Duodenal mucosa (tissue), 2 donors: ENCODE results near the gene MBNL2.

ENCODE experiments used
- H3K27ac ChIP-seq: one replicate; pipeline ENCODE4 v1.7.0; 2013; ENCODE audit warnings: low read depth, low read length
- H3K27me3 ChIP-seq, 2 donors: one replicate each; pipeline ENCODE4 v1.7.0; 2013; ENCODE audit warnings: low read length in 2 of 2, control low read depth in 1 of 2; ENCODE audit not compliant: insufficient read depth in 2 of 2, control insufficient read depth in 1 of 2
- H3K36me3 ChIP-seq, 2 donors: one replicate each; pipeline ENCODE4 v1.7.0; 2013; ENCODE audit warnings: low read length in 2 of 2, control low read depth in 1 of 2; ENCODE audit not compliant: insufficient read depth in 2 of 2, control insufficient read depth in 1 of 2
- H3K4me1 ChIP-seq, 2 donors: one replicate each; pipeline ENCODE4 v1.7.0; 2013; ENCODE audit warnings: low read length in 2 of 2, control low read depth in 1 of 2; ENCODE audit not compliant: insufficient read depth in 2 of 2, control insufficient read depth in 1 of 2
- H3K4me3 ChIP-seq, 2 donors: one replicate each; pipeline ENCODE4 v1.7.0; 2013; ENCODE audit warnings: low read length in 2 of 2, low read depth in 1 of 2
- H3K9ac ChIP-seq, 2 donors: one replicate each; pipeline ENCODE4 v1.7.0; 2013; ENCODE audit warnings: low read length in 2 of 2, low read depth in 1 of 2
- H3K9me3 ChIP-seq, 2 donors: one replicate each; pipeline ENCODE4 v1.7.0; 2013; ENCODE audit warnings: low read length in 2 of 2, control low read depth in 1 of 2; ENCODE audit not compliant: control insufficient read depth in 1 of 2

Gene MBNL2

GRCh38 chr13:97328222-97328790 lies 106.2 kb downstream of the MBNL2 start:
- Histone ChIP-seq H3K27me3 (no peaks in the 10 kb centered on the region), H3K9ac (no peak overlapping the region), H3K4me3 (no peak overlapping the region), H3K4me1 (no peaks in the 10 kb centered on the region), H3K36me3 (no peaks in the 10 kb centered on the region), H3K9me3 (no peaks in the 10 kb centered on the region), H3K27ac (no peak overlapping the region)

DNA sequence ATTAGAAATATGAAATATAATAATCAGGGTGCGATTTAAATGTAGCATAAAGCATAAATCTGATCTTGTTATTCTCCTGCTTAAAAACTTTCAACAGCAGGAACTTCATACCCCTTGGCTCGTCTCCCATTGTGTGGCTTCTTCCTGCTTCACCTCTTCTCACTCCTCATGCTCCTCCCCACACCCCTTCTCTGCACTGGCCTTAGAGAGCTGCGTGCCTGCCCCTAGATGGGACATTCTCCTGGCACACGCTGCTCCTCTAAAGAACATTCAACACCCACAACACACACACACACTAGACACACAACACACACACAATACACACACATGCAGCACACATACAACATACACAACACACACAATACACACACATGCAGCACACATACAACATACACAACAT lies 107.2 kb downstream of the MBNL2 start:
- H3K36me3 ChIP-seq: peaks cover 0 to 4% of the 10 kb centered on the region in 2 donors
- no peak overlapping the region for H3K9ac ChIP-seq
- no peak overlapping the region for H3K27ac ChIP-seq
- H3K4me3 ChIP-seq: no peak overlapping the region
- no peaks in the 10 kb centered on the region for H3K9me3 ChIP-seq
- H3K27me3 ChIP-seq: no peaks in the 10 kb centered on the region
- H3K4me1 ChIP-seq: no peaks in the 10 kb centered on the region

GRCh38 chr13:97330448-97330847 lies 108.3 kb downstream of the MBNL2 start:
- no peaks in the 10 kb centered on the region for H3K27me3 ChIP-seq
- no peaks in the 10 kb centered on the region for H3K9me3 ChIP-seq
- no peak overlapping the region for H3K4me3 ChIP-seq
- no peak overlapping the region for H3K9ac ChIP-seq
- H3K36me3 ChIP-seq: peaks cover 0 to 12% of the 10 kb centered on the region in 2 donors
- no peak overlapping the region for H3K27ac ChIP-seq
- no peaks in the 10 kb centered on the region for H3K4me1 ChIP-seq

GRCh38 chr13:97332742-97333141 lies 110.6 kb downstream of the MBNL2 start:
- Histone ChIP-seq H3K4me3 (no peak overlapping the region), H3K27ac (no peak overlapping the region), H3K9ac (no peak overlapping the region), H3K4me1 (no peaks in the 10 kb centered on the region), H3K36me3 (peaks cover 0 to 30% of the 10 kb centered on the region in 2 donors), H3K27me3 (no peaks in the 10 kb centered on the region), H3K9me3 (no peaks in the 10 kb centered on the region)

GRCh38 chr13:97333983-97334382 lies 111.8 kb downstream of the MBNL2 start:
- Histone ChIP-seq H3K4me1 (peaks cover 1 to 2% of the 10 kb centered on the region in 2 donors), H3K27ac (no peak overlapping the region)

DNA sequence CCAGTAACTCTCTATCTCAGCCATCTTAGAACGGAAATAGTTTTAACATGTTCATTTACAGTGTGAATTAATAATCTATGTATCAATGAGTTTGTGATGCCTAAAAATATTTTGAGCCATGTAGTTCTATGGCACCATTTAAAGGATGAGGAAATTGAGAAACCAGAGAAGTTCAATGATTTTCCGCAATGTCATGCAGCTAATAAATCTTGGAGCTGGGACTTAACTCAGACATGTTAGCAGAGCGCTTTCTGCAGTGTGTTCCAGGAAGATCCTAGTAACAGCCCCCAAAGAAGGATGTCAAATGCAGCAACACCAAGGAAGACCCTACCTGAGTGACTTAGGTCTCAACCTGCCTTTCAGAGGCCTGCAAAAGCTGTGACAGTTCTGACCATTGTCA lies 112.6 kb downstream of the MBNL2 start:
- Histone ChIP-seq H3K27me3 (no peaks in the 10 kb centered on the region), H3K27ac (no peak overlapping the region), H3K4me3 (no peak overlapping the region), H3K36me3 (peaks cover 7 to 40% of the 10 kb centered on the region in 2 donors), H3K9me3 (no peaks in the 10 kb centered on the region), H3K4me1 (peaks cover 7 to 9% of the 10 kb centered on the region in 2 donors), H3K9ac (no peak overlapping the region)

More at GRCh38 chr13:97333983-97334382, 111.8 kb downstream of the MBNL2 start:
- H3K9ac ChIP-seq: no peak overlapping the region
- no peaks in the 10 kb centered on the region for H3K27me3 ChIP-seq
- H3K4me3 ChIP-seq: no peak overlapping the region
- no peaks in the 10 kb centered on the region for H3K9me3 ChIP-seq
- H3K36me3 ChIP-seq: peaks cover 7 to 40% of the 10 kb centered on the region in 2 donors

DNA sequence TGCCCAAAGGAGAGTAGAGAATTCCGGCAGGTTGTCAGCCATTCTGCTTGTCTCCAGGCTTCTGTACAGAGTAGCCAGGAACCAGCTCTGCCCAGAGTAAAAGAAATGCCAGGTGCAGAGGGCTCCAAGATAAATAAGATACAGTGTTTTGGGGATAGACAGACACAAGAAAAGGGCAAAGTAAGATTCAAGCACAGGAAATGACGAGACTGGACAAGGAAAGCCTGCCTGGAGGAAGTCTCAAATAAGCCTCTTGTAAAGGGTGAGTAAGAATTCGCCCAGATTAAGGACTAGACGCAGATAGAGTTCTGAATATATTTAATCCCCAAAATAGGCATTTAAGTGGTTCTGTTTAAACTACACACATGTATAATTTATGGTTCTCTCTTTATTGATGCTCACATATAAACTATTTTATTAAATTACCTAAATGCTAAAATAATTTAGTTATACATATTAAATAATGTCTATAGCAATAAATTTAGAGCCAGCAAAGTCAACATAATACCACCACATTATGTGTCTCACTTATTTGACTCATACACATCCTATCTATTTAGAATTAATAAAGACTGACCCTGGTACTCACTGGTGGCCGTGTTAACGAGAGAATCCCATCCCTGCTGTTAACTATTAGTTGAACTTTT lies 113.5 kb downstream of the MBNL2 start:
- Histone ChIP-seq H3K9me3 (no peaks in the 10 kb centered on the region), H3K9ac (no peak overlapping the region), H3K4me3 (no peak overlapping the region), H3K27me3 (no peaks in the 10 kb centered on the region), H3K27ac (no peak overlapping the region), H3K4me1 (peaks cover 13 to 18% of the 10 kb centered on the region in 2 donors), H3K36me3 (peaks cover 7 to 40% of the 10 kb centered on the region in 2 donors)

- H3K36me3 ChIP-seq: peaks cover 7 to 40% of the 10 kb centered on the region in 2 donors
- H3K9ac ChIP-seq: no peak overlapping the region
- peaks cover 18 to 43% of the 10 kb centered on the region in 2 donors for H3K4me1 ChIP-seq
- H3K27me3 ChIP-seq: no peaks in the 10 kb centered on the region
- H3K27ac ChIP-seq: no peak overlapping the region
- no peaks in the 10 kb centered on the region for H3K9me3 ChIP-seq
- H3K4me3 ChIP-seq: no peak overlapping the region
These were observed 115.9 kb downstream of the MBNL2 start for GRCh38 chr13:97337985-97338499.

GRCh38 chr13:97338571-97338970 lies 116.4 kb downstream of the MBNL2 start:
- no peak overlapping the region for H3K27ac ChIP-seq
- H3K4me3 ChIP-seq: no peak overlapping the region
- no peaks in the 10 kb centered on the region for H3K9me3 ChIP-seq
- no peaks in the 10 kb centered on the region for H3K27me3 ChIP-seq
- H3K4me1 ChIP-seq: peaks cover 23 to 48% of the 10 kb centered on the region in 2 donors
- H3K36me3 ChIP-seq: peaks cover 7 to 40% of the 10 kb centered on the region in 2 donors
- no peak overlapping the region for H3K9ac ChIP-seq
